Activated CD8-positive, alpha-beta memory T cell treated with anti-CD3 and anti-CD28 coated beads for 1 hour (primary cell): ENCODE measurements around the gene MDFIC.

ENCODE experiments used
- DNase-seq, 2 donors: peaks; one replicate each; pipeline ENCODE4 v3.0.0-alpha.2; 2020; ENCODE audit warnings: low read depth in 1 of 2; ENCODE audit errors: extremely low read depth in 1 of 2

MDFIC gene

DNA sequence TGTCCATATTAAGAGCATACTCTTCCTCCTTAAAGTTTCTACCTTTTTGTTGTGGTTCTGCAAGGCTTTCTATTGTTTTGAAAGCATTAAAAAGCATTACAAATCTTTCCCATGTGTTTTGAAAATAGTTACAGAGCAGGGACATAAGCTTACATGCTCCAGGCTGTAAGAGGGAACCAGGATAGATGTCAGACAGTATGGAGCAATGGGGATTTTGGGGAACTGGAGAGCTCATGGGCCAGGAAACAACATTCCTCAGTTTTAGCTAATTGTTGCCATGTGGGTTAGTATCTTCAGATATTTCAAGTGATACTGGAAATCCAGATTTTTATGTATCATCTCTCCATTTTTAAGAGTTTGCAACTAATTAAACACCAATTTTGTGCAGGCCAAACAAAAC, 3.5 kb downstream of the MDFIC start:
- no peak for DNase-seq

DNA sequence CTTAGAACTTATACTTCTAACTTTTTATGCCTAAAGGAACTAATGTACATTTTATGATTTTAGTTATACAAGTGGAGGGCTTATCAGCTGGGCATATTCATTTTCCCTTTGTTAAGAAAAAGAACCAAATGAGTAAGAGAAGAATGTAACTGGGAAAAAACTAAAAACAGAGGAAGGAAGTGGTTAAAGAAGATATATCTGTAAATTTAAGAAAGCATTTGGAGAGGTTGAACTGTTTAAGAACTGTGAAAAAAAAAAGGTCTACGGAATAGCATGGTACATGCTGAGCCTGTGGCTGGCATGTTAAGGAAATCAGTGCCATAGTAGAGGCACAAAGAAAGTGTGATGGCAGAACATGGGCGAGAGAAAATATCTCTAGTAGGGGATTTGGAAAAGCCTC, 6.2 kb downstream of the MDFIC start:
- no peak for DNase-seq

DNA sequence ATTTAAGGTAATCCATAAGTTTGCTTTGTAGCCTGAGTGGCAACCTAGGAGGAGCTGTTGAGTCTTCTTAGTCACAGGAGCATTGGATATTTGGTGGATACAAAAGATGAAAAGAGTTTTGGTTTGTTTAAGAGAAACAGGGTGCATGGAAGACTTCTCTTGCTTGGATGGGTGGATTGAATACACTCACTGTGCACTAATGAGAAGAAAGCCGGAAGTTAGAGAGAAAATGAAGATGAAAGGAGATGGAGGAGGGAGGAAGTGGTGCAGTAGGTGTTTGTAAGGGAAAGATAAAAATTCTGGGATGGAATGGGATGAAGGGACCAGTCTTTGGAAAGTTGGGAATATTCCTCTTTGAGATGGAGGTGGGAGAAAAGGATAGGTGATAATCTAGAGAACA, 7.7 kb downstream of the MDFIC start:
- DNase-seq: no peak

DNA sequence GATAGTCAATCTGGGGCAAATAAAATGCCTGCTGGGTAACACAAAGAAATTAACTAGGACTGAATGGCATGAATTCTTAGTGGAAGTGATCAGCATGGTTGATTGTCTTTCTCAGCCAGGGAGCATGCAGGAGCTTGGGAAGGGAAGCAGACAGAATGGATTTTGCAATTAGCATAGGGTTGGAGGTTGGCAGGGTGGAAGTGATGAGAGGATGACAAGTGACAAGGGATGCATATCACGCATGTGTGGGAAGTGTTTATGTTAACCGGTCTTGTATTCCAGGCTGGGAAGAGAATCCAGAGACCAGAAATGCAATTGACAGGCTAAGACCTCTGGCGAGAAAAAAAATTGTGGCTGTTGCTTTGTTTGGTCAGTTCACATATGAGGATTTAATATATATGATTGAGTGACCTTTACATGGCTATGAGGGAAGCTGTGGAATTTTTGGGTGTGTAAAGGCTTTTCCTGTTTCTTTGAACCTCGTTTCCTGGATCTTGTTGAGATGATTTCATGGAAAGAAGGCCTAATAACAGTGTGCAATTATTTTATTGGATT, 8.3 kb downstream of the MDFIC start:
- no peak for DNase-seq

DNA sequence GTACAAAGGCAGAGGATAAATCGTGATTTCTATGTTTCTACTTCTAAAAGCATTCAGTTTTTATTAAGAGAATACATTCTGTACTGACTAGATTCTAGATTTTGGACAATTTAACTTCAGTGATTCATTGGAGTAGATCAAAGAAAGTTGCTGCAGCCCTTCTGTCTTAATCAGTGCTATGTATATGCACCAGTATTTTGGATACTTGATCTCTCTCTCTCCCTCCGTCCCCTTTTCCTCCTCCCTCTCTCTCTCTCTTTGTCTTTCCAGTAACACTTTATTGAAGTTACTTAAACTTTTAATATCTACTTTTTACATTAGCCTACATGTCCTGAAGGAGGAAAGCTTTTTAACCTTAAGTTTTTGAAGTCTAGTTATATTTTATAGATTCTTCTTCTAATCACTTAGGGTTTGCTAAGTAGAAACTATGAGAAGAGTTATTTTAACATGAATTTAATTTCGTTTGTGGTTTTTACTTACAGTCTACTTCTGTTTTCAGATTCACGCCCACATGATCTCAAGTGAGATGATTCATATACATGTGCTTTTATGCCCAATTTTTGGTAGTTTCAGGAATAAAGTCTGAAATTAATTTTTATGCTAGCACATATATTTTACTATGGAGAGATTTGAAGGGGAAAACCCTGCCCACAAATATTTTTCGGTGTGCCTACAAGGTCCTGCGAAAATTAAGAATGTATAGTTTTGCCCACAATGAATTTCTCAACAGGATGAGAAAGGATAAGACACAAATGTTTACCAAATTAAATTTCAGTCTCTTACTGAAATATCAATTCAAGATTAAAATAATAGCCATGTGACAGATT, 9.1 kb downstream of the MDFIC start:
- no peak for DNase-seq

DNA sequence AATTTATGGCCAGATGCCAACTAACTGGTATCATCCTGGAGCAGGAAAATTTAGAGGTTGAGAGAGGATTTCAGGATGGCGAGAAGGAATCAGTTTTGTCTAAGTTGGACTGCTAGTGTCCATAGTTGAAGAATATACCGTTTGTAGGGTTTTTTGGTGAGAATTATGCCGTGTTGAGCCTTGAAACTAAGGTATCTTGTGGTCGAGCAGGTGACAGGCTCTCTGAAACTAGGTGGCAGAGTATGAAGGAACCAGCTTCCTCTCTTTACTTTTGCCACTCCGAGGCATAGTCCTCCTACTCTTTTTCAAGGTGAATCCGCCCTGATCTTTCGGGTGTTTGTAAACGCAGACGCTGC, 9.7 kb downstream of the MDFIC start:
- DNase-seq: no peak

DNA sequence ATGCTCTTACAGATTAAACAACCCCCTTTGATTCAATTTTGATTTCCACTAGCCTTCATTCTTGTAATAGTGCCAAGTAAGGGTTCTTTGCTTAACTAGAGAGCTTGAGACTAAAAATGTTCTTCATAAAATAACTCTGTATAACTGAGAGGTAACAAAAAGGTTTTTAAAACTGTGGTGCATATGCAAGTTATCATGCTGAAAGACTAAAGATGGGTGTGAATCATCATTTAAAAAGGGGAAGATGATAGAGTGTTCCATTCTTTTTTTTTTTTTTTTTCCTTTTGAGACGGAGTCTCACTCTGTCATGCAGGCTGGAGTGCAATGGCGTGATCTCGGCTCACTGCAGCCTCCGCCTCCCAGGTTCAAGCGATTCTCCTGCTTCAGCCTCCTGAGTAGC, 11.1 kb downstream of the MDFIC start:
- DNase-seq: no peak

DNA sequence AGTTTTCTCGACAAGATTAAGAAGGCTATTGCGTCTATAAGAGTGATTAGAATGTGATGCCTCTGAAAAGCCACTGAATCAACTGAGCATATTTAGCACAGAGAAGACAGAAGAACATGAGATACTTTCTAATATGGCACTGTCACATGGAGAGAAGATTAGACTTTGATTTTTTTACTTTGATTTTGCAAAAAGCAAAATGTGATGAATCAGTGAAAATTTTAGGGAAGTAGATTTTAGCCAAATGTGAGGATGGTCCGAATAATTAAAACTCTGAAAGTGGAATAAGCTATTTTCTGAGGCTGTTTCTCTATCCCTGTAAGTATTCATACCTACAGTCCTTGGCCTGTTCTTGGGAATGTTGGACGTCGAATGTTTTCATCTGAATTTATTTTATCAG, 11.8 kb downstream of the MDFIC start:
- no peak for DNase-seq

DNA sequence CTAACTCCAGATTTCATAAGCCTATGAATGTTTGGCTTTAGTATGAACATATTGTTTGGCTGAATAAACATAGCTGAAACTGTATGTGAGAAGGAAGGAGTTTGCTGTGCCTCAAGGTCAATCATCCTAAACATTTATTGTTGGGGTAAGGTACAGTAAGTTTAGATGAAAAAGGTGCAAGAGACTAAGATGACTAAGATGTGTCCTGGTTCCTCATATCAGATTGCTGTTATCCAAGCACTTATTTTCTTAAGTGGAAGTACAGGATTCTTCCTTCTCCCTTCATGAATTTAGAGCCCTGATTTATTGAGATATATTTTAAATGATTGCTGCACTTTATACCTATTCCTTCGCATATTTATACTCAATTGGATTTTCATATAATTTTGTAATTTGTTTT, 12.2 kb downstream of the MDFIC start:
- no peak for DNase-seq

DNA sequence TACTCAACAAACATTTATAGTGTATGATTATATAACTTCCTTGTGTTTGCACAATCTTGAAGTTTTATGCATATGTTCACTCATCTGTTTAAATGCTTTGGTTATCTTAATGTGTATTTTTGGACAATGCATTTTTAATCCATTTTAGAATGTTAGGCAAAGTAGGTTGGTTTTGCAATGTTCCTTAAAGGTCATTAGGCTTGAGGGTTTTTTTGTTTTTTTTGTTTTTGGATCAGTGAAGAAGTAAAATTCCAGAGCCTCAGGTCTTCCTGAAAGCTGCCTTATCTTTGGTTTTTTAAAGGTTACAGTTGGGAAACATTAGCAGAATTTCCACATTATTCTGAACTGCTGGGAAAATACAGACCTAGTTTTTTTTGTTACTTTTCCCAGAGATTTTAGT, 12.8 kb downstream of the MDFIC start:
- no peak for DNase-seq

DNA sequence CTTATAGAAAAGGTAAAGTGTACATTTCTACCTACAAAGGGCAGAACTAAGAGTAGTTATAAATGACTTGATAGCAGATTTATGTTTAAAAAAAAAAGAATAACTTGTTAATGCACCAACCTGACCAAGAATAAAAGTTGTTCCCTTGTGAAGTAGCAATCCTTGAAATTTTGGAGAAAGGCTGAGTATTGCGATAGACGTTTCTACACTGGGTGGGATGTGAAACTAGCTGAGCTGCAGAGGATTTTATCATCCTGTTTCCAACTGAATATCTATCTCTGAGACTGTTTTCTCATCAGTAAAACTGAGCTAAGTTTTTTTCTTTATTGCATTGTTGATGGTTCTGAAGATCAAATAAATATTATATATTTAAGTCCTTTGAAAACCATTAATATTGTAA, 14.6 kb downstream of the MDFIC start:
- no peak for DNase-seq

DNA sequence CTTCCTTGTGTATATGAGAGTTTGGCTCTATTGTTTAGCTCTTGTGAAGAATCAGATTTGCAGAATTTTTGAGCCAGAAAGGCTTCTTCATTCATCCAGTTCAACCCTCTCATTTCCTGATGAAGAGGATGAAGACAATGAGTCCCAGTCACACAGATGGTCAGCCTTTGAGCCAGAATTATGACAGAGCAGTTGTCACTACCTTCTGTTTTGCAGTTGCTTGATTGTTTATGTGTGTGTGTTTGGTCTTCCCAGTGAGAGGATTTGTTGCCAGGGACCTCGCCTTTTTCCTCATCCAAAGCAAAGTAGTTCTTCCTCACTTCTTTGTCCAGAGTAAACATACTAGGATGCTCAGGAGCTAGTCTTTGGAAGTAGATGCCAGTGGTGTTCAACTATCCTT, 15.6 kb downstream of the MDFIC start:
- no peak for DNase-seq

DNA sequence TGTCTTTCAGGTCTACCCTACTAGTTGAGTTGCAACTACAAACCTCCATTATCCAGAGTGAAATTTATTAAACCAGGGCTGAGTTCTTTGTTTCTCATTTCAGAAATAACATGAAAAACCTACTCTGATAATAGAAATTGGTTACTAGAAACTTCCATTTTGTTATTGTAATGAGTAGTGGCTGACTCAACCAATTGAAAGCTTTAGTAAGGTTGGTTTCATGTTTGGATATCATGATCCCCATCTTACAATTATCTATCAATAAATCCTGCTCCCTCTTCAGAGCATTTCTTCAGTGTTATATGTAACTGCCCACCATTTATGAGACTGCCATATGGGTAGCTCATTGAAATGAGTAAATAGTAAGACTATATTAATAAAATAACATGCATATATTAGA, 16.9 kb downstream of the MDFIC start:
- DNase-seq: no peak

DNA sequence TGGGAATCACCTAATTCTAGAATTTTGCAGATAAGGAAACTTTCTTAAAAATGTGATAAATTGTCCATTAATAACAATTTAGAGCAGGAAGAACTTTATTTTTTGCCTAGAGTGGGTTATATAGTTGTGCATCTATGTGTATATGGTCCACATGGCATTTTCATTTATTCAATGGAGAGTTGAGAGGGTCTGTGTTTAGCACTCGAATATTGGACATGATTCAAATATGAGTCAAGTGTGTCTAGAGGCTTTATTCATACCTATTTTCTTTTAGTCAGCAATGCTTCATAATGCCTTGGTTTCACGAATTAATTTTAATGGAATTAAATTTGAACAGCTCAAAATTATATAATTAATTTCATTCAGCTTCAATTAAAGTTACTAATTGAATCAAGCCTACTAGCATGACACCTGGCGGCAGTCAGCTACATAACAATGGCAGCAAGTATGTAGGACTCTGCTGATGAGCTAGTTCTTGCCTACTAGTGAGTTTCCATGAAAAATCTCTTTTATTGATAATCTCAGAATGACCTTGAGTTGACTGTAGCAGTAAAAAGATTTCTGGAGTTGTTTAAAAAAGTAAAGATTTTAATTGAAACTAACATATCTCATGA, 17.7 kb downstream of the MDFIC start:
- no peak for DNase-seq

DNA sequence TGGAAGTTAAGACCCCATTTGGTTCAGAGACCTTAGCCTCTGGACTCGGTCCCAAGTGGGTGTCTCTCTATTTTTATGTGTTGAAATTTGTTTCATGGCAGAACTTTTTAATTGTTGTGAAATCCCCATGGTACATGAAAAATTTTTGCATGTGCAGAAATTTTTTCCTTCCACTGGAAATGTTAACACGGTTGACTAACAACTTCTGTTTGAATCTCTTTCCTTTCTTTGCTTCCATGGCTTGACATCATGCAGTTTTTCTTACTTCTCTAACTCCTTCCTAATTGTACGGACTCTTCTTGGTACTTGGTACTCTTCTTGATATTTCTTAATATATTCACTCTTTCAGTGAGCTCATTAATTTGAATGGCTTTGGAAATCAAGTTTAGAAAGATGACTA, 18.3 kb downstream of the MDFIC start:
- no peak for DNase-seq

DNA sequence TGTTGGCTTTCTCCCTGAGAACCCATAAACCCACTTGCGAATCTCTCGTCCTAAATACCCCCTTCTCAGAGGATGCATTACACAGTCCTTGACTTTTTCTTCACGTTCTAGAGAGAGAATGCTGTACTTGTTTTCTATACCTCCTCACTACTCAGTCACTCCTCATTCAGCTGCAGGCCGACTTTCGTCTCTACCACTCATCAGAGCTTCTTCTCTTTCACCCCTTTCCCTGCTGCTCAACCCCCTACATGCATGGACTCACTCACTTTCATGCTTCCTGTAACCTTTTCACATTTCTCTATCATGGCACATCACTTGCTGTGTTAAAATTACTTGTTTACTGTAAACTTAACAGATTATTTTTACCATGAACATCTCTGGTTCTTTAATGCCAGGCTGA, 19.8 kb downstream of the MDFIC start:
- DNase-seq: no peak

DNA sequence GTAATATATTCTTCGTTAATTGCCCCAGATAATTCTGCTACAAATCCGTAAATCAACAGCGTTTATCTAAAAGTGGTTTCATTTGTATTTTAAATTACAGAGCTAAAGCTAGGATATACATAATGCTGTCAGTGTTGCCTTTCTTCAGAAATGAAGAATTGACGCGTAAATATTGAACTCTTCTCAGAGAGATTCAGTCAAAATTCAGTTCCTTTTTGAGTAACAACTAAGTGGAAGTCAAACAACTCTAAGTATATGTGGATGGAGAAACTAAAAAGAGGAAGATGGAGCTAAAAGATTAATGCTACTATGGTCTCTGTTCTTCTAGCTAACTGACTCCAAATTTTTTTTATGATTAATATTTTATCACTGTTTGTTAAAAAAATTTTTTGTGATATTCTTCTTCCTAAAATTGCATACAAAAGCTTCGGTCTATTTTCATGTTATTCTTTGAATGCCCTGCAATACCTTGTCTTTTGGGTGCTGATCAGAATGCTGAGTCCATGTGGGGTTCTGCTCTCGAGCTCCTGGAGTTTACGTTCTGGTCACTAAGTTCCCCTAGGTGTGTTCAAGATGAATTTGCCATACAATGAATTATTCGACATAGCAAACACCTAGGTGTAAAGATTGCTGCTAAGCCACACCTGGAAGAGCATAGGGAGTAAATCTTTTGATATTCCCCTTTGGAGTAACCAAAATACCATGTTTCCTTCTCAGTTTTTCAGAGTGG, 20.7 kb downstream of the MDFIC start:
- DNase-seq: no peak

DNA sequence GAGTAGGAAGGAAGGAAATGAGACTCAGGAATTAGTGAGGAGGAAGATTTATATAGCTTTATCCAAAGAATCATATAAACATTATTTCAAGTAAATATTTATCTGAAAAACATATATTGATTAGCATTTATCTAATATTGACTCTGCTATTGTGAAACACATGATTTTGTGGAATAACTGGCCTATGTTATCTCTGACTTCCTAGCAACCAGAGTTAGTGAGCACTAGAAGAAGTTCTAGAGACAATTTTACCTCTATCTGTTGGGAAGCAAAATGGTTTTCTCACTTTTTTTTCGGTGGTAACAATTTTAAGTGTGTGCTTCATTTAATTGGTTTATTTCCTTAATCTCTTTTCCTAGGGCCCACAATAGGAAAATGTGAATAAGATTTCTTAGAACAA, 21.6 kb downstream of the MDFIC start:
- DNase-seq: no peak

DNA sequence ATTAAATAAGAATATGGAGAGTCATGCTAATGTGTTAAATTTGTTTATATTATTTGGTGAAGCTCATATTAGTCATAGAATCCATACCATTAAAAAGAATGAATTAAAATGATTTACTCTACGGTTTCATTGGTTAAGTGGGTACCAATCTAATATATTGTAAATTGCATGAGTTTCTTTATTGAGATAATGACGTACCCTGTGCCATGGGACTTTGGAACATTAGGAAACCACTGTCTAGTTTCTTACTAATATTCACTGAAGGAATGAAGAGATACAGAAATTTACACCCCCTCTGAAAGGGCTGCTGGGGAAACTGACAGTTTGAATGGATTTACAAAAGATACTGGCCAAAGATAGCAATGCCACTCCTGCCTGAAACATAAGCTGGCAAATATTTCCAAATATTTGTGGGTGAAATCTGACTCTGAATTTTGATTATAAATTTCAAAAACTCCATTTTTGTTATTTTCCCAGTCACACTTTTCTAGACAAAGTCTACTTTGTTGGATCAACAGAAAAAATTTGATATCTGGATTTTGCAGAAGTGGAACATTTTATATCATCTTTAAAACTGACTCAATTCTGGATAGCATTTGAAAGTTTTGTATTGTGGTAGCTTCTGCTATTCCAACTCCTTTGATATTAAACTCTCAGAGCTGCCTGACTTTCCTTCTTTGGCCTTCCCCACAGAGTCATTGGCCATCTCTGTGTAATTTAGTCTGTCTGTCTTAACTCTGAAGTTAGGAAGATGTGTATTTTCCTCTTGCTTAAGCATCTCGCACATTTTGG, 22.3 kb downstream of the MDFIC start:
- no peak for DNase-seq

DNA sequence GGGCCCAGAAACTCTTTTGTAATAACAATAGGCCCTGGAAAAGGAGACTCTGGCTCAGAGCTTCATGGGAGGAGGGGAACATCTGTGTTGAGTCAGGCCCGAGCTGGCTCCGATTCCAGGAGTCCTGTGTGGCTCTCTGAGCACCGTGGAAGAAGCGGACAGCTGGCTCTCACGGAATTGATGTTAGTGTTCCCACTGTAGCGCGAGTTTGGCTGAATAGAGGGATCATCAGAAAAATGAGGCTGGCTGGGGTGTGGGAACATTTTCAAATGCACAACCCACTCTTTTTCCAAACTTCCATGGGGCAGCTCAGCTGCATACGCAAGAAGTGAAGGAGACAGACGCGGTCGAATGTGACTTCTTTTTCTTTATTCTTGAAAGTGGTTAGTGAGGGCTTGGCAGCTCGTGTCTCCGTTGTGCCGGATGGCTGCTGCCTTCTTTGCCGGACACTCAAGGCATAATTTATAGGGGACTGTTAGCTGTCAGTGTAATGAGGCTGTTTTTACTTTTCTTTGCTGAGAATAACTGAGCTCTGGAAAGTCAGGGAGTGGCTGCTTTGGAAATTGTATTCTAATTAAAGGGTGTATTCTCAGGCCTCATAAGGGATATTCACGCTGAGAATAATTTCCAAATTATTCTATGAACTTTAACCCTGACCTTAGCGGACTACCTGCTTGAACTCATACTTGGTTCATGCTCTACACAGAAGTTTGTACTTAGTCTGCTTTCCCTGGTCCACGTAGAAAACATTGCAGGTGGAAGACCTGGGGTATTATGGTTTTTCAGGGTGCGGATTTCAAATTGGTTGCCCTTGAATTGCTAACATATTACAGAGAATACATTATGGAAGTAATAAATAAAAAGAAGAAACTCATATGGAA, 23.1 kb downstream of the MDFIC start:
- DNase-seq: no peak
